Measurements from ENCODE around the gene CREBL2.
"Not testable (repeated sequence)": the region's sequence is repeated elsewhere in the genome, so short reads cannot be mapped to it uniquely, and the experiment has no call there.

The CREBL2 gene

GRCh38 chr12:12599750-12600643, 11.7 kb upstream of the CREBL2 start:
- no peak for DNase-seq

DNA sequence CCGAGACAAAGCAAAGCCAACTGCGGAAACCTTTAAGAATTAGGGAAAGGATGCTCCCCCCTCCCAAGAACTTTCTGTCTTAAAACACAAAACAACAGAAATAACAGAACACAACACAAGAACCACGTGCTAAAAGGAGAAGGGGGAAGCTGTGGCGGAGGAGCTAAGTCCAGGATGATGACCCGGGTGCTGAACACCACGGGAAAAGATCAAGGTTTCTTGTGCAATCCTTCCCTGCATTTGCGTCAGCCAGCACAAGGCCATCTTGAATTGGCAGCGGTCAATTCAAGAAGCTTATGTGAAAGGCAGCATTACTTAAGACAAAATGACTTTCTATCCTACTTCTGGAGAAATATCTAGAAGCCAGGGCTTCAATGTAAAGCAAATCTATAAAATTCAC, 11.0 kb upstream of the CREBL2 start:
- no peak for DNase-seq

GRCh38 chr12:12604740-12605139, 6.9 kb upstream of the CREBL2 start:
- no peak for DNase-seq

GRCh38 chr12:12606781-12607589, 4.7 kb upstream of the CREBL2 start:
- DNase-seq = no peak

- no peak for DNase-seq
These were observed 3.1 kb upstream of the CREBL2 start for GRCh38 chr12:12608557-12608957.

GRCh38 chr12:12609692-12610091, 2.0 kb upstream of the CREBL2 start:
- no peak for DNase-seq

DNA sequence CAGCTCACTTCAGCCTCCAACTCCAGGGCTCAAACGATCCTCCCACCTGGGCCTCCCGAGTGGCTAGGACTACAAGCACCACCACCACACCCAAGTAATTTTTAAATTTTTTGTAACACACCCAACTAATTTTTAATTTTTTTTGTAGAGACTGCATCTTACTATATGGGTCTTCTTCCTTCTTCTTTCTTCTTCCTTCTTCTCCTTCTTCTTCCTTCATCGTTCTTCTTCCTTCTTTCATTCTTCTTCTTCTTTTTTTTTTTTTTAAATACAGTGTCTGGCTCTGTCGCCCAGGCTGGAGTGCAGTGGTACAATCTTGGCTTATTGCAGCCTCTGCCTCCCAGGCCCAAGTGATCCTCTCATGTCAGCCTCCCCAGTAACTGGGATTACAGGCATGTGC, 965 bp upstream of the CREBL2 start:
- no peak for DNase-seq

DNA sequence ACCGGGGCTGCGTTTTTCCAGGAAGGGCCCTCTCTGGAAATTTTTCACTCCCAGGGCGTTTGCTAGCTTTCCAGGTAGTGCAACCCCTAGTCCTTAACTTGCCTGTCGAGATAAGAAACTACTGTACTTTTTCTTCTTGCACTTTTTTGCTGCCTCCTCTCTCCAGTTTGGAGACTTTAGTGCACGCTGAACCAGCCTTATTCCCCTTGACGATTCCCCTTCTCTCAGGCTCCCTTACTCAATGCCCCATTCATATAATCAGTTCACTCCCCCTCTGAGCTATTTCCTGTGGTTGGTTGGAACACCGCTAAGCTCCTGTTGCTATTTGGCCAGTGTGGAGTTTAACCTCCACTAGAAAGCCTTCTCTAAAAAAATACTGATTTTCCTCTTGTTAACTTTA, 682 bp downstream of the CREBL2 start:
- DNase-seq = peak in 1 of 2 donors; percentile 23

- DNase-seq = no peak
These were observed 1.7 kb downstream of the CREBL2 start for GRCh38 chr12:12613344-12613743.

- no peak for DNase-seq
These were observed 2.7 kb downstream of the CREBL2 start for GRCh38 chr12:12614342-12614741.

DNA sequence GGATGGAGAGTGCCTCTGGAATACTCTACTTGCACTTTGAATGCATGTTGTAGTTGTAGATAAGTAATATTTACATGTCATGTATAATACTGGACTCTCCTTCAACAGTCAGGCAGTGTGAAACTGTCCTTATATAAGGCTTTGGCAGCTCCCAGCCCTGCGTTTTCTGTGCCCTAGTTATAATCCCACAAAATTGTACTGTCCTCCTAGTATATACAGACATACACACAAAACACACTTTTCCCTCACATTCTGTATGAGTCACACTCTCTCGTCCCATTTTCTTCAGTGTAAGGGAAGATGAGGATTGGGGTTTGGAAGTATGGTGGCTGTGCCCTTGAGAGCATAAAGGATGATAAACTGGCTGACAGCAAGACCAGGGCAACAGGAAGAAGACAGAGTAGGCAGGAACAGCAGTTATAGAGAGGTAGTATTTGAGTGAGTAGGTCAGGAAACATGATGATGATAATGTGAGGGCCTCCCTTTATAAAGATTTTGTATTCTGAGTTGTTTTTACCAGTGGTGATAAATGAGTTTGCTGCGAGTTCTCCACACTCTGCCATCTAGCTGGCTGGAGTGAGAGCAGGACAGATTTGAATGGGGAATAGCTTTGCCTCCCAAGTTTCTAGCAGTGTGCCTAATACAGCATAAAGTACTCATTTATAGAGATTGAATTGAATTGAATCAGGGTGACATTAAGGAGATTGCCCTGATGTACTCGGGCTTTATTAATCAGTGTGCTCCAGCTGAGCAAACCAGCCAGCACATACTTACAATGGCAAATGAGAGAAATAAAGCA, 5.0 kb downstream of the CREBL2 start:
- no peak for DNase-seq

DNA sequence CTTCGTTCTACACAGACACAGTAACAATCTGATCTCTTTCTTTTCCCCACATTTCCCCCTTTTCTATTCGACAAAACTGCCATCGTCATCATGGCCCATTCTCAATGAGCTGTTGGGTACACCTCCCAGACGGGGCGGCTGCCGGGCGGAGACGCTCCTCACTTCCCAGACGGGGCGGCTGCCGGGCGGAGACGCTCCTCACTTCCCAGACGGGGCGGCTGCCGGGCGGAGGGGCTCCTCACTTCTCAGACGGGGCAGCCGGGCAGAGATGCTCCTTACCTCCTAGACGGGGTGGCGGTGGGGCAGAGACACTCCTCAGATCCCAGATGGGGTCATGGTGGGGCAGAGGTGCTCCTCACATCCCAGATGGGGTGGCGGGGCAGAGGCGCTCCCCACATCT, 6.4 kb downstream of the CREBL2 start:
- not testable (repeated sequence) for DNase-seq

DNA sequence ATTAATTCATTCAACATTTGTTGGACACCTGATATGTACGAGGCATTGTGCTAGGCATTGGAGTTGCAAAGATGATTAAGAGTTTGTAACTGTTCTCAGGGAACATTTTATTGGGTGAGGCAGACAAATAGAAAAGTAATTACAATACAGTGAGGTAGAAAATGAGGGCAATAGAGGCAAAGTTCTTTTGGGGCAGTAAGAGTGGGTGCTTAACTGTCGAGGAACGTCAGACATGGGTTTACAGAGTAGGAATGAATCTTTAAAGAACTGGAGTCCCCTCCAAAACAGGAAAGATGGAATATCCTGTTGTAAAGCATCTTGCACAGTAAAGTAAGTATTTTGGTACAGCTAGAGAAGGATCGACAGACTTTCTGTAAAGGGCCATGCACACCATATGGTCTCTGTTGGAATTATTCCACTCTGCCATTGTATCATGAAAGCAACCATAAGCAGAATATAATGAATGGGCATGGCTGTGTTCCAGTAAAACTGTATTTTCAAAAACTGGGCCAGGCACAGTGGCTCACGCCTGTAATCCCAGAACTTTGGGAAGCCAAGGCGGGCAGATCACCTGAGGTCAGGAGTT, 9.1 kb downstream of the CREBL2 start:
- no peak for DNase-seq

GRCh38 chr12:12622418-12622817, 10.7 kb downstream of the CREBL2 start:
- no peak for DNase-seq

GRCh38 chr12:12624498-12624992, 12.9 kb downstream of the CREBL2 start:
- DNase-seq = no peak

- no peak for DNase-seq
These were observed 14.8 kb downstream of the CREBL2 start for GRCh38 chr12:12626471-12626870.

DNA sequence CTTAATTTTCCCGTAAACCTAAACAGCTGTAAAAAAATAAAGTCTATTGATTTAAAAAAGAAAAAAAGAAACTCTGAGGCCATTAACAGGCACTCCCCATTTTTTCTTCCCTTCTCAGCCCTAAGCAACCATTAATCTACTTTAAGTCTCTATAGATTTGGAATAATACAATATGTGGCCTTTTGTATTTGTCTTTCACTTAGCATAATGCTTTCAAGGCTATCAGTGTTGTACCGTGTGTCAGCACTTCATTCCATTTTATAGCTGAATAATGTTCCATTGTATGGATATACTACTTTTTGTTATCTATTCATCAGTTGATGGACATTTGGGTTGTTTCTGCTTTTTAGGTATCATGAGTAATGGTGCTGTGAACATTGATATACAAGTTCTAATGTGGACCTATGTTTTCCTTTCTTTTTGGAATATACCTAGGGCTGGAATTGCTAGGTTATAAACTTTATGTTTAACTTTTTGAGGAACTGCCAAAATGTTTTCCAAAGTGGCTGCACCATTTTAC, 15.7 kb downstream of the CREBL2 start:
- no peak for DNase-seq

GRCh38 chr12:12628013-12628412, 16.3 kb downstream of the CREBL2 start:
- no peak for DNase-seq

- no peak for DNase-seq
These were observed 19.2 kb downstream of the CREBL2 start for GRCh38 chr12:12630850-12631249.

DNA sequence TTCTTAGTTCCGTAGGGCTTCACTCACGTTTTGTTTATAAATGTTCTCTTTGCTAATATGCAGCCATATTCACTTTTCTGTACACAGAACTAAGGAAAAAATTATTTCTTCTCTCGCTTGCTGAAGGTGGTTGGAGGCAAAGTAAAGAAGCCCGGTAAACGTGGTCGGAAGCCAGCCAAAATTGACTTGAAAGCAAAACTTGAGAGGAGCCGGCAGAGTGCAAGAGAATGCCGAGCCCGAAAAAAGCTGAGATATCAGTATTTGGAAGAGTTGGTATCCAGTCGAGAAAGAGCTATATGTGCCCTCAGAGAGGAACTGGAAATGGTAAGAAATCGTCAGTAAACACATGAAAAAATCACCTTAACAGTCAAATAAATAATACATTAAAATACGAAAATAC, 24.0 kb downstream of the CREBL2 start:
- no peak for DNase-seq

DNA sequence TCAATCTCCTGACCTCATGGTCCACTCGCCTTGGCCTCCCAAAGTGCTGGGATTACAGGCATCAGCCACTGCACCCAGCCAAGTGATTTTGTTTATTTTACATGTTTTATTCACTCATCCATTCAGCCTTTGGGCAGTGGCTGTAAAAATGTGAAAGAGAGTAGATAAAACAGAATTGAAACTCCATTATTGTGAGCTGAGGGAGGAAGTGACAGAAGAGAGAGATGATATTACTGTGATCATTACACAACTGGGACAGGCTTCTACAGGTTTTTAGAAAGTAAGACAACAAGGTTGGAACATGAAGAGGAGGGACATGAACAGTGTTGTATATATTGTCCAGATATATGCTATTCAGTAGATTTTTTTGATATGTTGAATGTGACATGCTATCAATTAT, 25.0 kb downstream of the CREBL2 start:
- no peak for DNase-seq

GRCh38 chr12:12639995-12640394, 28.3 kb downstream of the CREBL2 start:
- not testable (repeated sequence) for DNase-seq
